Transverse colon (tissue), 3 donors: ENCODE results near the gene RAPGEF3.

ENCODE experiments used
- CTCF ChIP-seq, 5 experiments: fragments of 200-600 bp in 3 of 5; fragments of 450-650 bp in 2 of 5; sonication (generic) in 3 of 5; IDR thresholded peaks; 1 replicate in 2 of 5; 2 replicates in 3 of 5; pipeline ENCODE4 v1.5.1; 2016 to 2017; ENCODE audit warnings: antibody characterized with exemption in 5 of 5, inconsistent platforms in 3 of 5, mild to moderate bottlenecking in 2 of 5, moderate library complexity in 1 of 5
- EP300 ChIP-seq: sonication (generic); formaldehyde crosslinking; IDR thresholded peaks from one replicate; pipeline ENCODE4 v1.6.1; 2017; ENCODE audit warnings: antibody characterized with exemption, low read depth
- POLR2A ChIP-seq: fragments of 450-650 bp; IDR thresholded peaks from one replicate; pipeline ENCODE4 v1.6.1; 2016; ENCODE audit warnings: antibody characterized with exemption, mild to moderate bottlenecking, moderate library complexity

- TF ChIP-seq POLR2A, result no peak
- TF ChIP-seq CTCF (IDR thresholded peaks at IDR 0.05), result no peak
- no peak for TF ChIP-seq EP300
Measured at GRCh38 chr12:47732504-47732903, 26.2 kb downstream of the RAPGEF3 start.
